ENCODE measurements around the gene HIP1. TPM values are rescaled to one million over a fixed set of nuclear protein-coding genes. Genes with fewer than 3 reads are reported as not detected.

The HIP1 gene
- total and polyA plus RNA-seq, 9 of the 15 experiments (the other 6 are each of a cell fraction or from before 2014, with no cell fraction given) = 2.4 to 13.7 (median 9.5) TPM

GRCh38 chr7:75604408-75604807, 134.3 kb downstream of the HIP1 start:
- Histone ChIP-seq H3K4me1 (replicated peaks in 1 of 2; ENCODE audit: control insufficient read depth in 2 of 2, insufficient read depth in 2 of 2, low read length in 2 of 2) (peaks cover 4 to 10% of the 10 kb centered on the region in 2 experiments; a peak in 3 of 5 replicates), H4K20me1 (replicated peaks; ENCODE audit: control insufficient read depth, insufficient read depth, low read length) (no peaks in the 10 kb centered on the region), H3K9me3 (replicated peaks; ENCODE audit: control insufficient read depth, insufficient read depth, low read depth, low read length) (no peaks in the 10 kb centered on the region), H3K4me3 (no peak overlapping the region), H2AFZ (ENCODE audit: low read depth, low read length) (no peak overlapping the region), H3K9me1 (ENCODE audit: control insufficient read depth, insufficient read depth, low read length) (no peaks in the 10 kb centered on the region), H3K36me3 (ENCODE audit: control insufficient read depth, insufficient read depth, low read length) (no peaks in the 10 kb centered on the region), H3K27ac (ENCODE audit: extremely low read depth, low read depth, low read length) (no peak overlapping the region), H3K27me3 (ENCODE audit: control insufficient read depth in 2 of 2, insufficient read depth in 2 of 2, low read length in 2 of 2) (no peaks in the 10 kb centered on the region), H3K9ac (ENCODE audit: insufficient read depth in 1 of 2, low read depth in 2 of 2, low read length in 2 of 2) (no peak overlapping the region), H3K79me2 (ENCODE audit: control insufficient read depth, insufficient read depth, low read length) (no peaks in the 10 kb centered on the region), H3K4me2 (ENCODE audit: insufficient read depth, low read length) (no peak overlapping the region)
- FAIRE-seq (peak; percentile 71), DNase-seq (ENCODE audit: extremely low read depth in 1 of 4, low spot score in 3 of 4) (peak in 1 of 4 experiments; percentile 20), ATAC-seq (peak; percentile 81)
- in situ Hi-C loops (cut with MboI) (no loop called here), intact Hi-C loops (cut with micrococcal nuclease) (no loop called here)
- no TSS peak for BruUV-seq (replicated peaks)
- 18% methylated on average over 3 of the region's 3 CpGs for WGBS (ENCODE audit: insufficient coverage, low coverage, missing lambda C conversion rate)
- POLR2A ChIA-PET = interaction anchor here (1.1 to 1.4 kb wide), 2 partner anchors 11 to 16 kb away, joined by 3 read pairs; no protein-coding TSS in a partner anchor
- CTCF ChIA-PET (ENCODE audit: low intra/inter-chr PET ratio) = no interaction called here
- TF ChIP-seq ZNF444 (CRISPR knock-in tag; IDR thresholded peaks at IDR 0.05) = no peak
- TF ChIP-seq KLF6 (CRISPR knock-in tag; IDR thresholded peaks at IDR 0.05; ENCODE audit: borderline replicate concordance) = no peak
- no peak for TF ChIP-seq TCF7L2 (IDR thresholded peaks at IDR 0.05; ENCODE audit: low read depth, low read length)
- TF ChIP-seq CEBPB (tag; IDR thresholded peaks at IDR 0.05) = peak; percentile 79
- no peak for TF ChIP-seq RBM22 (IDR thresholded peaks at IDR 0.05; ENCODE audit: low read depth, low read length, poor library complexity, severe bottlenecking)
- TF ChIP-seq CBX1 (IDR thresholded peaks at IDR 0.05; ENCODE audit: low read depth) = no peak
- no peak for TF ChIP-seq MCM5 (IDR thresholded peaks at IDR 0.05; ENCODE audit: low read depth)
- 0 out of 2 replicates have a peak, but pooled peaks have one; percentile 8 for TF ChIP-seq CXXC5 (CRISPR knock-in tag; IDR thresholded peaks at IDR 0.05)
- no peak for TF ChIP-seq BMI1 (IDR thresholded peaks at IDR 0.05; ENCODE audit: low read length)
- no peak for TF ChIP-seq ELF1 (tag; IDR thresholded peaks at IDR 0.05)
- no peak for TF ChIP-seq TCF7 (IDR thresholded peaks at IDR 0.05; ENCODE audit: borderline replicate concordance)
- no peak for TF ChIP-seq NBN (IDR thresholded peaks at IDR 0.05; ENCODE audit: low read depth)
- peak; percentile 54; the same call in 1 of the 2 replicates for TF ChIP-seq ATF7 (IDR thresholded peaks at IDR 0.05)
- no peak for TF ChIP-seq ZNF133 (CRISPR knock-in tag; IDR thresholded peaks at IDR 0.05)
- TF ChIP-seq RBM25 (IDR thresholded peaks at IDR 0.05; ENCODE audit: low read depth, low read length, severe bottlenecking) = no peak
- TF ChIP-seq ZNF347 (CRISPR knock-in tag; IDR thresholded peaks at IDR 0.05; ENCODE audit: low read depth) = no peak
- TF ChIP-seq MYC (IDR thresholded peaks at IDR 0.05; ENCODE audit: low read depth, low read length) = 0 out of 2 replicates have a peak, but pooled peaks have one; percentile 26
- no peak for TF ChIP-seq MYC (CRISPR knock-in tag; IDR thresholded peaks at IDR 0.05; ENCODE audit: borderline replicate concordance, low read depth)
- TF ChIP-seq FOXP4 (CRISPR knock-in tag; IDR thresholded peaks at IDR 0.05; ENCODE audit: borderline replicate concordance) = no peak
- TF ChIP-seq, protein P1, sequence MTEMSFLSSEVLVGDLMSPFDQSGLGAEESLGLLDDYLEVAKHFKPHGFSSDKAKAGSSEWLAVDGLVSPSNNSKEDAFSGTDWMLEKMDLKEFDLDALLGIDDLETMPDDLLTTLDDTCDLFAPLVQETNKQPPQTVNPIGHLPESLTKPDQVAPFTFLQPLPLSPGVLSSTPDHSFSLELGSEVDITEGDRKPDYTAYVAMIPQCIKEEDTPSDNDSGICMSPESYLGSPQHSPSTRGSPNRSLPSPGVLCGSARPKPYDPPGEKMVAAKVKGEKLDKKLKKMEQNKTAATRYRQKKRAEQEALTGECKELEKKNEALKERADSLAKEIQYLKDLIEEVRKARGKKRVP (CRISPR knock-in tag; IDR thresholded peaks at IDR 0.05) = peak; percentile 50; the same call in 1 of the 2 replicates
- TF ChIP-seq, protein P2, sequence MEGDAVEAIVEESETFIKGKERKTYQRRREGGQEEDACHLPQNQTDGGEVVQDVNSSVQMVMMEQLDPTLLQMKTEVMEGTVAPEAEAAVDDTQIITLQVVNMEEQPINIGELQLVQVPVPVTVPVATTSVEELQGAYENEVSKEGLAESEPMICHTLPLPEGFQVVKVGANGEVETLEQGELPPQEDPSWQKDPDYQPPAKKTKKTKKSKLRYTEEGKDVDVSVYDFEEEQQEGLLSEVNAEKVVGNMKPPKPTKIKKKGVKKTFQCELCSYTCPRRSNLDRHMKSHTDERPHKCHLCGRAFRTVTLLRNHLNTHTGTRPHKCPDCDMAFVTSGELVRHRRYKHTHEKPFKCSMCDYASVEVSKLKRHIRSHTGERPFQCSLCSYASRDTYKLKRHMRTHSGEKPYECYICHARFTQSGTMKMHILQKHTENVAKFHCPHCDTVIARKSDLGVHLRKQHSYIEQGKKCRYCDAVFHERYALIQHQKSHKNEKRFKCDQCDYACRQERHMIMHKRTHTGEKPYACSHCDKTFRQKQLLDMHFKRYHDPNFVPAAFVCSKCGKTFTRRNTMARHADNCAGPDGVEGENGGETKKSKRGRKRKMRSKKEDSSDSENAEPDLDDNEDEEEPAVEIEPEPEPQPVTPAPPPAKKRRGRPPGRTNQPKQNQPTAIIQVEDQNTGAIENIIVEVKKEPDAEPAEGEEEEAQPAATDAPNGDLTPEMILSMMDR (IDR thresholded peaks at IDR 0.05 in 2 of 3, conservative IDR thresholded peaks at IDR 0.05 in 1 of 3; ENCODE audit: insufficient read depth in 2 of 3, low read depth in 1 of 3, low read length in 3 of 3) = no peak
